ENCODE results near the gene P3H1. TPM values are rescaled to one million over a fixed set of nuclear protein-coding genes. Genes with fewer than 3 reads are reported as not detected.
"Not testable (repeated sequence)": the region's sequence is repeated elsewhere in the genome, so short reads cannot be mapped to it uniquely, and the experiment has no call there.

P3H1 gene
- total and polyA plus RNA-seq, 2 donors, result 27.3 to 68.1 TPM

DNA sequence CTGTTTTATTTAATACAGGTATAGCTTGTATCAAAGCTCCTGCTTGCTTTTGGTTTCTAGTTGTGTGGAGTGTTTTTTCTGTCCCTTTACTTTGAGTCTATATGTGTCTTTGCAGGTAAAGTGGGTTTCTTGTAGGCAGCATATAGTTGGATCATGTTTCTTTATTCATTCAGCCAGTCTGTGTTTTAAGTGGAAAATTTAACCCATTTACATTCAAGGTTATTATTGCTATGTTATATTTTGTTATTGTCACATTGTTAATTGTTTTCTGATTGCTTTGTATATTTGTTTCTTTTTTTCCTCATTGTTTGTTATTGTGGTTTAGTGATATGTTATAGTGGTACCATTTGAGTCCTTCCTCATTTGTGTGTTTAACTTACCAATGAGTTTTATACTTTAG, 53.5 kb downstream of the P3H1 start:
- Histone ChIP-seq H3K4me3 (ENCODE audit: low read length in 2 of 2) (no peak overlapping the region), H3K9me3 (ENCODE audit: control insufficient read depth in 2 of 2, insufficient read depth in 1 of 2, low read length in 1 of 2) (peaks cover 3 to 4% of the 10 kb centered on the region in 2 donors), H3K27ac (ENCODE audit: low read depth in 1 of 2, low read length in 1 of 2) (no peak overlapping the region), H3K27me3 (ENCODE audit: control insufficient read depth in 2 of 2, insufficient read depth in 1 of 2, low read length in 1 of 2) (no peaks in the 10 kb centered on the region), H3K36me3 (ENCODE audit: control insufficient read depth in 2 of 2, insufficient read depth in 2 of 2, low read length in 1 of 2) (peaks cover 16 to 27% of the 10 kb centered on the region in 2 donors), H3K4me1 (ENCODE audit: control insufficient read depth in 2 of 2, insufficient read depth in 2 of 2, low read length in 2 of 2) (no peaks in the 10 kb centered on the region)
- DNase-seq (ENCODE audit: low read depth in 6 of 9, low spot score in 9 of 9), result no peak

DNA sequence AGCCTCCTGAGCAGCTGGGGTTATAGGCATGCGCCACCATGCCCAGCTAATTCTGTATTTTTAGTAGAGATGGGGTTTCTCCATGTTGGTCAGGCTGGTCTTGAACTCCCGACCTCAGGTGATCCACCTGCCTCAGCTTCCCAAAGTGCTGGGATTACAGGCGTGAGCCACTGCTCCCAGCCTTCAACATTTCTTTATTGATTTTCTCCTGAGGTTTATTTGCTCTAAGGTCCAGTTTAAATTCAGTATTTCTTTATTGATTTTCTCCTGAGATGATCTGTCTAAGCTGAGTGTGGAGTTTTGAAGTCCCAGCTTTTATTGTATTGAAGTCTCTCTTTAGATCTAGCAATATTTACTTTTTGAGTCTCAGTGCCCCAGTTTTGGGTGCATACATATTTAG, 54.0 kb downstream of the P3H1 start:
- not testable (repeated sequence) for H3K27ac ChIP-seq (ENCODE audit: low read depth in 1 of 2, low read length in 1 of 2); H3K4me1 ChIP-seq (ENCODE audit: control insufficient read depth in 2 of 2, insufficient read depth in 2 of 2, low read length in 2 of 2); H3K27me3 ChIP-seq (ENCODE audit: control insufficient read depth in 2 of 2, insufficient read depth in 1 of 2, low read length in 1 of 2); DNase-seq (ENCODE audit: low read depth in 6 of 9, low spot score in 9 of 9); H3K4me3 ChIP-seq (ENCODE audit: low read length in 2 of 2); H3K9me3 ChIP-seq (ENCODE audit: control insufficient read depth in 2 of 2, insufficient read depth in 1 of 2, low read length in 1 of 2)
- H3K36me3 ChIP-seq (ENCODE audit: control insufficient read depth in 2 of 2, insufficient read depth in 2 of 2, low read length in 1 of 2), result peaks cover 16 to 32% of the 10 kb centered on the region in 2 donors
- WGBS, result 98% methylated on average over 3 of the region's 3 CpGs

DNA sequence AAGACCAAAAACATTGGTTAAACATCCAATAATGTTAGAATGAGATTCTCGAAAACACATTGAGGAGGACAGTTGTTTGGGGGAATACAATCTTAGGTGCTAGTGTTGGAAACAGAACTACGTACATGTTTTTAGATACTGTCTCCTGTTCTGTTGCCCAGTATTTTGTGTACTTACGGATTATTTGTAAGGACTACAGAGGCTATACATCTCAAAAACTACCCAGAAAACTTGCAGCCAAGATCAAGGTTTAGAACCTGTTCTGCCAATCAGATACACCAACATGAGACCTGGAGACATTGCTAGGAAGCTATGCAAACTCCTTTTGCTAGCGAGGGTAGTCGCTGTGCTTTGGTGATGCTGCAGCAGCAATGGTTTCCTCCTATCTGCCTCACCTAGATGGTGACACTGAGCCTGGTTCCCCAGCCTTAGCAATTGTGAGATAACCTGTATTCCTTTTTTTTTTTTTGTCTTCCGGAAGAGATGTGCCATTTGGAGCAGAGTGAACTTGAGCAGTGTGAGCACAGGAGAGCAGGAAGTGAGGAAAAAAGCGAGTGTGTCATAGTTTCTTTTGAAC, 62.9 kb downstream of the P3H1 start:
- H3K4me3 ChIP-seq (ENCODE audit: low read length in 2 of 2), result no peak overlapping the region
- WGBS, result 98% methylated on average over 7 of the region's 7 CpGs
- no peaks in the 10 kb centered on the region for H3K9me3 ChIP-seq (ENCODE audit: control insufficient read depth in 2 of 2, insufficient read depth in 1 of 2, low read length in 1 of 2)
- H3K27ac ChIP-seq (ENCODE audit: low read depth in 1 of 2, low read length in 1 of 2), result no peak overlapping the region
- DNase-seq (ENCODE audit: low read depth in 6 of 9, low spot score in 9 of 9), result no peak
- H3K36me3 ChIP-seq (ENCODE audit: control insufficient read depth in 2 of 2, insufficient read depth in 2 of 2, low read length in 1 of 2), result peaks cover 40 to 88% of the 10 kb centered on the region in 2 donors
- H3K27me3 ChIP-seq (ENCODE audit: control insufficient read depth in 2 of 2, insufficient read depth in 1 of 2, low read length in 1 of 2), result no peaks in the 10 kb centered on the region
- no peaks in the 10 kb centered on the region for H3K4me1 ChIP-seq (ENCODE audit: control insufficient read depth in 2 of 2, insufficient read depth in 2 of 2, low read length in 2 of 2)

DNA sequence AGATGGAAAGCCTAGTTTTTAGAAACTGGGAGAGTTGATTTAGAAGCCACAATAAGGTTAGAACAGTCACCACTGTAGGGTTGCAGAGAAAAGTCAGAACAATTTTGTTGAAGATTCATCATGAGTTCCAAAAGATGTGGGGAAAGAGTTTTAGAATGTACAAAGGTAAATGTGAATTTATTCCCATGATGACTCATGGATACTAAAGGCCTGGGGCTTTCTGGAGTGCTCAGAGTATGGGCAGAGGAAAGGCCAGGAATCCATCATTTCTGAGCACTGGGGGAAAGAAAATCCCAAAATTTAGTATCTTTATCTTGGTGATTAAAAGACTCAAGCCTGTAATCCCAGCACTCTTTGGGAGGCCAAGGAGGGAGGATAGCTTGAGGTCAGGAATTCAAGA, 66.8 kb downstream of the P3H1 start:
- Histone ChIP-seq H3K9me3 (ENCODE audit: control insufficient read depth in 2 of 2, insufficient read depth in 1 of 2, low read length in 1 of 2) (no peaks in the 10 kb centered on the region), H3K4me3 (ENCODE audit: low read length in 2 of 2) (no peak overlapping the region), H3K4me1 (ENCODE audit: control insufficient read depth in 2 of 2, insufficient read depth in 2 of 2, low read length in 2 of 2) (no peaks in the 10 kb centered on the region), H3K36me3 (ENCODE audit: control insufficient read depth in 2 of 2, insufficient read depth in 2 of 2, low read length in 1 of 2) (peaks cover 58 to 96% of the 10 kb centered on the region in 2 donors), H3K27ac (ENCODE audit: low read depth in 1 of 2, low read length in 1 of 2) (no peak overlapping the region), H3K27me3 (ENCODE audit: control insufficient read depth in 2 of 2, insufficient read depth in 1 of 2, low read length in 1 of 2) (no peaks in the 10 kb centered on the region)
- no peak for DNase-seq (ENCODE audit: low read depth in 6 of 9, low spot score in 9 of 9)

DNA sequence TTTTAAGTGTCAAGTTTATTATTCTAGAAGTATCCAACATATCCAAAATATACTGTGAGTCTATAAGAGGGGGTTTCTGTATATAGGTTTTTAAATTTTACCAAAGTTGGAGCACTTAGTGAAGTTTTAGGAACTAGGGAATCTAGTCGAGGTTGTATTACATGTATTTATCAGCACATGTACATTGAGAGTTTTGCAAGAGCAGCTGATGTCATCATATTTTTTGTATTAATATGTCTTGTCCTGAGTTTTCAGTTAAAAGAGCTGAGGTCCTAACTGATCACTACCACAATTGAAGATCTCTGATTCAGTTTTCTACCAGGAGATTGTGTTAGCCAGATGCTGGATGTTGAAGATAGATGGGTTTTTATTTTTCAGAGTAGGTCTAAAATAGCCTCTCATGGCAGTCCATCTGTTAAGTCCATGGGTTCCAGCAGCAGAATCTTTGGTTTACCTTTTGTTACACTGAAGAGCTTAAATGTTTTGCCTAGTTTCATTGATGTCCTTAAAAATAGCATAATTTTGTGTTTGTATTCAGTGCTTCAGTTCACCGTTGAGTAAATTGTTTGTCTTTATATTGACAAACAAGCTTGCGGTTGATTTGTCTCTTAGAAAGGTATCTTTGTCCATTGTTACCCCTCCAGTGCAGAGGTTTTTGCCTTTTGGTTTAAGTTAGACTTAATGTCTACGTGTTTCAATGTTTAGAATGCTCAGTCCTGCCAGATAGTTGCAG, 68.6 kb downstream of the P3H1 start:
- H3K4me1 ChIP-seq (ENCODE audit: control insufficient read depth in 2 of 2, insufficient read depth in 2 of 2, low read length in 2 of 2), result no peaks in the 10 kb centered on the region
- H3K27ac ChIP-seq (ENCODE audit: low read depth in 1 of 2, low read length in 1 of 2), result no peak overlapping the region
- no peaks in the 10 kb centered on the region for H3K9me3 ChIP-seq (ENCODE audit: control insufficient read depth in 2 of 2, insufficient read depth in 1 of 2, low read length in 1 of 2)
- H3K27me3 ChIP-seq (ENCODE audit: control insufficient read depth in 2 of 2, insufficient read depth in 1 of 2, low read length in 1 of 2), result no peaks in the 10 kb centered on the region
- H3K4me3 ChIP-seq (ENCODE audit: low read length in 2 of 2), result no peak overlapping the region
- peaks cover 49 to 94% of the 10 kb centered on the region in 2 donors for H3K36me3 ChIP-seq (ENCODE audit: control insufficient read depth in 2 of 2, insufficient read depth in 2 of 2, low read length in 1 of 2)
- WGBS, result 99% methylated on average over 4 of the region's 4 CpGs
- DNase-seq (ENCODE audit: low read depth in 6 of 9, low spot score in 9 of 9), result no peak

Other genes starting within 250 kb of the P3H1 start
- 95.2 TPM for gene PPIH, start 108.6 kb downstream of the P3H1 start, total RNA-seq
- gene PPIH, start 108.6 kb downstream of the P3H1 start, polyA plus RNA-seq, result 49.7 TPM
- 564 TPM for gene YBX1, start 84.6 kb downstream of the P3H1 start, total RNA-seq
- gene YBX1, start 84.6 kb downstream of the P3H1 start, polyA plus RNA-seq, result 497 TPM
- gene CLDN19, start 26.8 kb downstream of the P3H1 start, total RNA-seq, result 2.2 TPM
- 0.62 TPM for gene CLDN19, start 26.8 kb downstream of the P3H1 start, polyA plus RNA-seq
- gene C1orf50, start 221 bp upstream of the P3H1 start, total RNA-seq, result 4.0 TPM
- gene C1orf50, start 221 bp upstream of the P3H1 start, polyA plus RNA-seq, result 4.0 TPM
- 0.05 TPM for gene TMEM269, start 18.0 kb upstream of the P3H1 start, total RNA-seq
- 0.32 TPM for gene TMEM269, start 18.0 kb upstream of the P3H1 start, polyA plus RNA-seq
- gene ERMAP, start 50.1 kb upstream of the P3H1 start, total RNA-seq, result 5.7 TPM
- 5.0 TPM for gene ERMAP, start 50.1 kb upstream of the P3H1 start, polyA plus RNA-seq
- gene SVBP, start 50.4 kb upstream of the P3H1 start, total RNA-seq, result 65.9 TPM
- gene SVBP, start 50.4 kb upstream of the P3H1 start, polyA plus RNA-seq, result 65.1 TPM
- gene ZNF691, start 79.6 kb upstream of the P3H1 start, total RNA-seq, result 12.5 TPM
- 18.7 TPM for gene ZNF691, start 79.6 kb upstream of the P3H1 start, polyA plus RNA-seq
- 23.7 TPM for gene SLC2A1, start 191.8 kb upstream of the P3H1 start, total RNA-seq
- 15.9 TPM for gene SLC2A1, start 191.8 kb upstream of the P3H1 start, polyA plus RNA-seq